ENCODE data around the gene GPR160. TPM values are rescaled to one million over a fixed set of nuclear protein-coding genes. Genes with fewer than 3 reads are reported as not detected.

Gene GPR160
- total RNA-seq, 4 donors from 2014 or later, result 1.7 to 17.7 (median 3.7) TPM

DNA sequence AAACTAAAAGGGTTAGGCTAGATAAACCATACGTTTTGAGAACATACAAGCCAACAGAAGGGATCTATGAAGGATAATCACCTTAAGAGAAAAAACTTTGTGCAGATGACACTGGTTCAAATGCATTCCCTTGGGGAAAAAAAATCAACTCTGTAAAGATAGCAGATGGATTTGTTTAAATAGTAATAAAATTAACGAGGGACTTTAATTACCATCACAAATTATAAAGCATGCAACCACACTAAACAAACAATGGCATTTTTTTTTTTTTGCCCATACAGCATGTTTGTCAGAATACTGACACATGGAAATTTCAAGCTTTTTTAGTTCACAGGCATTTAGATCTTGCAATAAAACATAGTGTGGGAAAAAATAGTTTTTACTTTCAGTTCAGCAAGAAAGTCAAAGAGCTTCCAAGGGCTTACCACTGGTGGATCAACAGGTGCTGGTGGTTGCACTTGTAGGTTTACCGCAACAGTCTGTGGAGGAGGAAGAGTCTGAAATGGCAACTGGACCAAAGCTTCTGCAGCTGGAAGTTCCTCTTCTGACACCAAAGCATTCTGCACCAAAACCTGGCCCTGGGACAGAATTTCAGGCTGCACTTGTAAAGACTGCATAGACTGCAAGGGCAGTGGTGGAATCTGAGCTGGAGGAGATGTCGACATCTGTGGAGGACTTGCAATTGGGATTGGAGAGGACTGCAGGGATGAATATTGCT is 90.6 kb downstream of the GPR160 start:
- Histone ChIP-seq H3K27me3 (no peaks in the 10 kb centered on the region), H3K4me3 (no peak overlapping the region), H3K4me1 (peaks cover 0 to 4% (median 0%) of the 10 kb centered on the region in 4 donors), H3K36me3 (peaks cover 0 to 48% (median 0%) of the 10 kb centered on the region in 3 donors), H3K27ac (no peak overlapping the region), H3K9me3 (no peaks in the 10 kb centered on the region)
- DNase-seq (ENCODE audit: low spot score in 2 of 2), result no peak
- no peak for TF ChIP-seq EP300 (IDR thresholded peaks at IDR 0.05)
- TF ChIP-seq, protein P1, sequence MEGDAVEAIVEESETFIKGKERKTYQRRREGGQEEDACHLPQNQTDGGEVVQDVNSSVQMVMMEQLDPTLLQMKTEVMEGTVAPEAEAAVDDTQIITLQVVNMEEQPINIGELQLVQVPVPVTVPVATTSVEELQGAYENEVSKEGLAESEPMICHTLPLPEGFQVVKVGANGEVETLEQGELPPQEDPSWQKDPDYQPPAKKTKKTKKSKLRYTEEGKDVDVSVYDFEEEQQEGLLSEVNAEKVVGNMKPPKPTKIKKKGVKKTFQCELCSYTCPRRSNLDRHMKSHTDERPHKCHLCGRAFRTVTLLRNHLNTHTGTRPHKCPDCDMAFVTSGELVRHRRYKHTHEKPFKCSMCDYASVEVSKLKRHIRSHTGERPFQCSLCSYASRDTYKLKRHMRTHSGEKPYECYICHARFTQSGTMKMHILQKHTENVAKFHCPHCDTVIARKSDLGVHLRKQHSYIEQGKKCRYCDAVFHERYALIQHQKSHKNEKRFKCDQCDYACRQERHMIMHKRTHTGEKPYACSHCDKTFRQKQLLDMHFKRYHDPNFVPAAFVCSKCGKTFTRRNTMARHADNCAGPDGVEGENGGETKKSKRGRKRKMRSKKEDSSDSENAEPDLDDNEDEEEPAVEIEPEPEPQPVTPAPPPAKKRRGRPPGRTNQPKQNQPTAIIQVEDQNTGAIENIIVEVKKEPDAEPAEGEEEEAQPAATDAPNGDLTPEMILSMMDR (IDR thresholded peaks at IDR 0.05), result no peak
- no peak for TF ChIP-seq POLR2A (IDR thresholded peaks at IDR 0.05)
- WGBS, 2 donors, result 70 to 76% methylated on average over 4 of the region's 4 CpGs

DNA sequence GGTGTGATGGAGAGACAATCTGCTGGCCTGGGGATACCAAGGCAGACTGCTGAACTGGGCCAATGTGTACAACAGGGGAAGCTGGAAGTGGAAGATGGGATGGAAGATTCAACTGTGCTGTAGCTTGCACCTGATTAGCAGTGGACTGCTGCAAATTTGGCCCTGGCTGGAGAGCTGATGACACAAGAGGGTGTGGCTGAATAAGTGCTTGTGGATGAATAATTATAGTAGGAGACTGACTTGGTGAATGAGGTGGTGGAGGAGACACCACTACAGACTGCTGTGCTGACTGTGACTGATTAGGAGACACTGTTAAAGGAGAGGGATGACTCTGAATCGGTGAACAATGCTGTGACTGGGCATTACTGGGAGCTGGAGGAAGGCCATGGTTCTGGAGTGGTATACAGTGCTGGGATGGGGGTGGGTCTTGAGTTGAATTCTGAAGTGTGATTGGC is 91.2 kb downstream of the GPR160 start:
- no peak for TF ChIP-seq POLR2A (IDR thresholded peaks at IDR 0.05)
- no peak for TF ChIP-seq EP300 (IDR thresholded peaks at IDR 0.05)
- TF ChIP-seq, protein P1 (IDR thresholded peaks at IDR 0.05), result no peak
- Histone ChIP-seq H3K4me3 (no peak overlapping the region), H3K4me1 (peaks cover 0 to 4% (median 0%) of the 10 kb centered on the region in 4 donors), H3K27me3 (no peaks in the 10 kb centered on the region), H3K27ac (no peak overlapping the region), H3K36me3 (peaks cover 0 to 48% (median 0%) of the 10 kb centered on the region in 3 donors), H3K9me3 (no peaks in the 10 kb centered on the region)
- DNase-seq (ENCODE audit: low spot score in 2 of 2), result no peak
- WGBS, 2 donors, result 79 to 96% methylated on average over 1 of the region's 1 CpG

DNA sequence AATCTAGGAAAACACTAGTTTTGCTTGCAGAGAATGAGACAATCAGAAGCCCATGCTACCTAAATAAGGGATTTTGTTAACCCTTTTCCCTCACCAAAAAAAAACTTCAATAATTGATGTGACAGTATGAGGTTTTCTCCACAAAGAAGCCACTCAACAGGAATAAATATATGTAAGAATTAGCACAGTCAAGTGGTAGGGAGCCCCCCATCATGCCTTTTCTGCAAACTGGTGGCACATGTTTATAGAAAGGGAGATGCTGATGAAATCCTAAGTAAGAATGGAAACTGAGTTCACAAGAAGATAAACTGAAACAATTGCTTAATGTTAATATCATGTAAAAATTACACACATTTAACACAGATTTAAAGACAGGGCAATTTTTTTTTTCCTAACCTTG is 92.7 kb downstream of the GPR160 start:
- no peak for TF ChIP-seq POLR2A (IDR thresholded peaks at IDR 0.05)
- TF ChIP-seq EP300 (IDR thresholded peaks at IDR 0.05), result no peak
- peaks cover 0 to 57% (median 0%) of the 10 kb centered on the region in 3 donors for H3K36me3 ChIP-seq

DNA sequence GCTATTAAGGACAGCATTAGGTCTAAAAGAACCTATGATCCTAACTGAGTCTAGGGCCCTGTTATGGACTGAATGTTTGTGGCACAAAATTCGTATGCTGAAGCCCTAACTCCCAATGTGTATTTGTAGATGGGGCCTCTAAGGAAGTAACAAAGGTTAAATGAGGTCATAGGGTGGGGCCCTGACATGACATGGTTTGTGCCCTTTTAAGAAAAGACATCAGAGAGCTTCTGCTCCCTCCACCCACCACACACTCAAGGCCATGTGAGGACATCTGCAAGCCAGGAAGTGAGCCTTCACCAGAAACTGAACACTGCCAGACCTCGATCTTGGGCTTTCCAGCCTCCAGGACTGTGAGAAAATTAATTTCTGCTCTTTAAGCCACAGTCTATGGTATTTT is 94.5 kb downstream of the GPR160 start:
- WGBS, 2 donors, result 73 to 82% methylated on average over 2 of the region's 2 CpGs
- H3K4me1 ChIP-seq, result no peaks in the 10 kb centered on the region
- no peaks in the 10 kb centered on the region for H3K9me3 ChIP-seq
- H3K4me3 ChIP-seq, result no peak overlapping the region
- H3K27ac ChIP-seq, result no peak overlapping the region
- H3K27me3 ChIP-seq, result no peaks in the 10 kb centered on the region
- TF ChIP-seq EP300 (IDR thresholded peaks at IDR 0.05) (no peak), POLR2A (IDR thresholded peaks at IDR 0.05) (no peak)
- TF ChIP-seq, protein P1 (IDR thresholded peaks at IDR 0.05), result no peak
- DNase-seq (ENCODE audit: low spot score in 2 of 2), result no peak
- peaks cover 0 to 68% (median 0%) of the 10 kb centered on the region in 3 donors for H3K36me3 ChIP-seq

More for the DNA sequence above, 92.7 kb downstream of the GPR160 start:
- no peak overlapping the region for H3K27ac ChIP-seq
- no peak for DNase-seq (ENCODE audit: low spot score in 2 of 2)
- H3K9me3 ChIP-seq, result no peaks in the 10 kb centered on the region
- H3K4me3 ChIP-seq, result no peak overlapping the region
- H3K4me1 ChIP-seq, result peaks cover 0 to 4% (median 0%) of the 10 kb centered on the region in 4 donors
- H3K27me3 ChIP-seq, result no peaks in the 10 kb centered on the region

Small RNAs within 50 kb of the gene (small RNA-seq; reads per million reads assigned to genes)
- gene RNU4-38P, result not detected

Other genes starting within 250 kb of the GPR160 start
- gene LRRIQ4, start 225.1 kb upstream of the GPR160 start, total RNA-seq, result not detected
- gene LRRC34, start 225.1 kb upstream of the GPR160 start, total RNA-seq, result 10 to 100 TPM in 1 of 4 donors, 1 to 10 TPM in 3; 2.5 to 10.3 (median 4.6) TPM
- not detected for gene LRRC31, start 168.1 kb upstream of the GPR160 start, total RNA-seq
- gene SAMD7, start 126.4 kb upstream of the GPR160 start, total RNA-seq, result not detected
- gene SEC62, start 71.2 kb upstream of the GPR160 start, total RNA-seq, result 10 to 100 TPM; 36.0 to 53.3 (median 45.7) TPM
- gene PHC3, start 143.7 kb downstream of the GPR160 start, total RNA-seq, result 100 to 1,000 TPM in 3 of 4 donors, 10 to 100 TPM in 1; 63.8 to 124 (median 112) TPM
- 10 to 100 TPM; 28.2 to 54.2 (median 34.3) TPM for gene PRKCI, start 184.4 kb downstream of the GPR160 start, total RNA-seq

Measured in tibial nerve (tissue), 4 donors.